ENCODE results near the gene XYLB. TPM values are rescaled to one million over a fixed set of nuclear protein-coding genes. Genes with fewer than 3 reads are reported as not detected.
"Not testable (repeated sequence)": the region's sequence is repeated elsewhere in the genome, so short reads cannot be mapped to it uniquely, and the experiment has no call there.

XYLB gene
- polyA plus RNA-seq, 3 donors = 8.8 to 10.4 (median 8.8) TPM

DNA sequence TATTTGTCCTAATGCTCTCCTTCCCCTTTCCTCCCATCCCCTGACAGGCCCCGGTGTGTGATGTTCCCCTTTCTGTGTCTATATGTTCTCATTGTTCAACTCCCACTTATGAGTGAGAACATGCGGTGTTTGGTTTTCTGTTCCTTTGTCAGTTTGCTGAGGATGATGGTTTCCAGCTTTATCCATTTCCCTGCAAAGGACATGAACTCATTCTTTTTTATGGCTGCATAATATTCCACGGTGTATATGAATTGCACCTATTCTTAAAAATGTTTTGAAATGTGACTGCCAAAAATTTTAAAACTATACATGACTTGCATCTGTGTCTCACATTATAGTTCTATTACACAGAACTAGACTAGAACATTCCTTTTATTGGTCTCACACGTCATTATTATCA lies 25.9 kb upstream of the XYLB start:
- DNase-seq (ENCODE audit: low read depth in 3 of 3, low spot score in 2 of 3) = not testable (repeated sequence)

DNA sequence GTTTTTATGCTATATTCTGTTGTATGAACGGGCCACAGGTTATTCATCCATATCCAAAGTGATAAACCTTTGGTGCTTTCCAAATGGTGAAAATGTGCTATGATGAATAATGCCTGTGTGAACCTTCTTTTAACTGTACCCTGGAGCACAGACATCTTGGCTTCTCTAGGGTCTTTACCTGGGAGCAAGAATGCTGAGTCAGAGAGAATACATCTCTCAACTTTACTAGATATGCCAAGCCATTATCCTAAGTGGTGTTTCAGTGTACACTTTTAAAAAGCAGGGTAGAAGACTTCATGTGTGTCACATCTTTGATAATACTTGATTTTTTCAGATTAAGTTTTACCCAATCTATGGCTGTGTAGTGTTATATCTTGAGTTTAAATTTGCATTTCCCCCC lies 23.5 kb upstream of the XYLB start:
- DNase-seq (ENCODE audit: low read depth in 3 of 3, low spot score in 2 of 3) = no peak

DNA sequence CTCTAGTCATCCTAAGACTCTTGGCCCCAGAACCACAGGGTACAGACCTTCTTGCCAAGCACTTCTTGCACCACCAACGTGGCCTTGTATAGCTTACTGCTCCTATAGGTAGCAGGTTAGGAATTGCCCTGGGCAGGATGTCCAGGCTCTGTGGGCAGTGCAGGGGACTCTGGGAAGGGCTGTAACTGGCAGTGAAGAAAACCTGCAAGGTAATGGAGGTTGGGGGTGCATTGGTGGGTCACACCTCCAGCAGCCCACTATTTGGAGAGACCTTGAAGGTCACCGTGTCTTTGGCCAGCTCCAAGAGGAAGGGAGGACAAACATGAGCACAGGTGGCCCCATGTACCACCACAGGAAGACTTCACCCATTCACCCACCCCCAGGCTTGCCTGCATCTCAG lies 21.3 kb upstream of the XYLB start:
- no peak for DNase-seq (ENCODE audit: low read depth in 3 of 3, low spot score in 2 of 3)

DNA sequence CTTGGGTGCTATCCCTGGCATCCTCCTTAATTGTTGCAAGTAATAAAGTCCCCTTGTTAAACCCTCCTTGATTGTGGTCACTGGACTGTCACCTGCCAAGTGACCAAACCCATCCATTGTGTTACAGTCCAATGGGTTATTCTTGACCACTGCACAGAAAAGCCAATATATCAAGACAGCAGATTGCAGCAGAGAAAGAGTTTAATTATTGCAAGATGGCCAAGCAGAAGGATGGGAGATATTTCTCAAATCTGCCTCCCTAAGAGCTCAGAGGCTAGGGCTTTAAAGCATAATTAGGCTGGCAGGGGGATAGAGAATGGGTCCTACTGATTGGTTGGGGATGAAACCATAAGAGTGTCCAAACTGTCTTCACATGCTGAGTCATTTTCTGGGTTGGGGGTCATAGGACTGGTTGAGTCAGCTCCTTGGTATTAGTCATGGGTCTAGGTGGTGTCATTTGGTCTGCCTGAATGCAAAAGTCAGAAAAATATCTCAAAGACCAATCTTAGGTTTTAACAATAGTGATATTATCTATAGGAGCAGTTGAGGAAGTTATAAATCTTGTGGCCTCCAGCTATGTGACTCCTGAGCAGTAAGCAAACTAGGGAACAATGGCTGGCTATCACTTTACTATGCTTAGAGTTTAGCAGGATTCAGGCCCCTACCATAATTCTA lies 19.1 kb upstream of the XYLB start:
- no peak for DNase-seq (ENCODE audit: low read depth in 3 of 3, low spot score in 2 of 3)

DNA sequence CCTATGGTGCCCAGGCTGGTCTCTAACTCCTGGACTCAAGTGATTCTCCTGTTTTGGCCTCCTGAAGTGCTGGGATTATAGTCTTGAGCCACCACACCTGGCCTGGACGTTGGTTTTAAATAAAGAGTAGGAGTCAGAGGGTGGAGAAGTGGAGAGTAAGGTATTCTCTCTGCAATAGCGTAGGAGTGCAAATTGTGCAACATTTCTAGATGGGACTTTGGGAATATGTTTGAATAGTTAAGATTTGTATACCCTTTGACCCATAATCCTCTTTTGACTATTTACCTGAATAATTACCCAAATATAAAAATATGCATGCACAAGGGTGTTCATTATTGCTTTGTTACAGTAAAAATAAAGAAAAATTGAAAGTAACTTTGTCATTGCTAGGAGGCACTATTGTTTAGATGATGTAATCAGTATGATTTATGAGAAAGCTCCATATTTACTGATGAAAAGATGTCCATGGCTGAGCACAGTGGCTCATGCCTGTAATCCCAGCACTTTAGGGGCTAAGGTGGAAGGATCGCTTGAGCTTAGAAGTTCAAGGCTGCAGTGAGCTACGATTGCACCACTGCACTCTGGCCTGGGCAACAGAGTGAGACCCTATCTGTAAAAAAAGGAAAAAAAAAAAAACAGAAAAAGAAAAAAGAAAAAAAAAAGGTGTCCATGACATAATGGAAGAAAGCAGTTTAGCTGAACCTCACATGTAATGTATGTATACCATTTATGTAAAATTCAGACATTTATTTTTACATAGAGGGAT lies 15.1 kb upstream of the XYLB start:
- no peak for DNase-seq (ENCODE audit: low read depth in 3 of 3, low spot score in 2 of 3)

GRCh38 chr3:38332201-38332600 lies 14.4 kb upstream of the XYLB start:
- DNase-seq (ENCODE audit: low read depth in 3 of 3, low spot score in 2 of 3) = no peak

- DNase-seq (ENCODE audit: low read depth in 3 of 3, low spot score in 2 of 3) = no peak
Measured at GRCh38 chr3:38334142-38335055, 12.2 kb upstream of the XYLB start.

DNA sequence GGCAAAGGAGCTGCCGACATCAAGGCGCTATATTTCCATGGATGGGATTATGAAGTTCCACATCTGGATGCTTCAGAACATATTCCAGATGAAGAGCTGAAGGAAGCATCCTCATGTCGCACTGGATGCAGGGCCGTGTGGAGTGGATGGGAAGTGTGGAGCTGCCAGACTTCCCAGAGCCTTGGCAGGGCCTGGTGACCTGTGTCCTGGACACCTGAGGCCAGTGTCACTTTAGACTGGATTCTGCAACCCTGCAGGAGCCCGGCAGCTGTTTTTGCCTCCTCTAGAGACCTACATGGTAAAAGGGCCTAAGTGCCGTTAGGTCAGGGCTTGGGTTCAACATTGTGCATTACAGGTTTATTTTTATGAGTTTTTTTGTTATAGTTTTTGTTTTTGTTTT lies 11.3 kb upstream of the XYLB start:
- no peak for DNase-seq (ENCODE audit: low read depth in 3 of 3, low spot score in 2 of 3)

DNA sequence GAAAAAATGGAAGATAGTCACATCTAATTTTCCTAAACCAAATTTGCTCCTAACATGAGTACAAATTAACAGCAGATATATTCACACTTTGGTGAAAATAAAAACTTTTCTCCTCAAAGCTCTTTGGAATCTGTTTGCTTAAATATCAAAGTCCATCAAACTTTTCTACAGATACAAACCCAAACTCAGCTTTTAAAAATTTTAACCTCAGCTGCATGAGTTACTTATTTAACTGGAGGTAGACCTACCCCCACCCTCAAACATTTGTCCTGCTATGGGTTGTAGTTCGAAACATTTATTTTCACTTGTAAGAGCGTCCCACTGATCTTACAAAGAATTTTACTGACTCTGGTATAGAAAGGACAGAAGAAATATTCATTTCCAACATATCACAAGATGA lies 8.9 kb upstream of the XYLB start:
- DNase-seq (ENCODE audit: low read depth in 3 of 3, low spot score in 2 of 3) = no peak

DNA sequence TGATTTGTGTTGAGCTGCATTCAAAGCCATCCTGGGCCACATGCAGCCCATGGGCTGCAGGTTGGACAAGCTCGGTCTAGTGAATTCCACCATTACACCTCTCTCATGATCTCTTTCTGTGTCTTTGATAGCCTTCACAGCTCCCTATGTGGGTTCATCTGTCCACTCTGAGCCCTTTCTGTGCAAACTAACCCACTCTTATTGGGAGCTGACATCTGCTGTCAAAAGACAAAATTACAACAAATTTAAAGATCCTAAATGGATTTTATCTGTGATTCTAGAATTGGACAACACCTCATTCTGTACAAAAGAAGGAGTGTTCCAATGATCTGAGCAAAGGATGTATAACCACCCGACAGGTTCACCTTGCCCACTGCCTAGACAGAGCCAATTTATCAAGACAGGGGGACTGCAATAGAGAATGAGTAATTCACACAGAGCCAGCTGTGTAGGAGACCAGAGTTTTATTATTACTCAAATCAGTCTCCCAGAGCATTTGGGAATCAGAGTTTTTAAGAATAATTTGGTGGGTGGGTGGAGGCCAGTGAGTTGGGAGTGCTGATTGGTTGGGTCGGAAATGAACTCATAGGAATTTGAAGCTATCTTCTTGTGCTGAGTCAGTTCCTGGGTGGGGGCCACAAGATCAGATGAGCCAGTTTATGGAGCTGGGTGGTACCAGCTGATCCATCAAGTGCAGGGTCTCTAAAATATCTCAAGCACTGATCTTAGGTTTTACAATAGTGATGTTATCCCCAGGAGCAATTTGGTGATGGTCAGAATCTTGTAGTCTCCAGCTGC lies 2.6 kb upstream of the XYLB start:
- DNase-seq (ENCODE audit: low read depth in 3 of 3, low spot score in 2 of 3) = no peak

GRCh38 chr3:38345879-38346586 lies 552 bp upstream of the XYLB start:
- DNase-seq (ENCODE audit: low read depth in 3 of 3, low spot score in 2 of 3) = no peak

DNA sequence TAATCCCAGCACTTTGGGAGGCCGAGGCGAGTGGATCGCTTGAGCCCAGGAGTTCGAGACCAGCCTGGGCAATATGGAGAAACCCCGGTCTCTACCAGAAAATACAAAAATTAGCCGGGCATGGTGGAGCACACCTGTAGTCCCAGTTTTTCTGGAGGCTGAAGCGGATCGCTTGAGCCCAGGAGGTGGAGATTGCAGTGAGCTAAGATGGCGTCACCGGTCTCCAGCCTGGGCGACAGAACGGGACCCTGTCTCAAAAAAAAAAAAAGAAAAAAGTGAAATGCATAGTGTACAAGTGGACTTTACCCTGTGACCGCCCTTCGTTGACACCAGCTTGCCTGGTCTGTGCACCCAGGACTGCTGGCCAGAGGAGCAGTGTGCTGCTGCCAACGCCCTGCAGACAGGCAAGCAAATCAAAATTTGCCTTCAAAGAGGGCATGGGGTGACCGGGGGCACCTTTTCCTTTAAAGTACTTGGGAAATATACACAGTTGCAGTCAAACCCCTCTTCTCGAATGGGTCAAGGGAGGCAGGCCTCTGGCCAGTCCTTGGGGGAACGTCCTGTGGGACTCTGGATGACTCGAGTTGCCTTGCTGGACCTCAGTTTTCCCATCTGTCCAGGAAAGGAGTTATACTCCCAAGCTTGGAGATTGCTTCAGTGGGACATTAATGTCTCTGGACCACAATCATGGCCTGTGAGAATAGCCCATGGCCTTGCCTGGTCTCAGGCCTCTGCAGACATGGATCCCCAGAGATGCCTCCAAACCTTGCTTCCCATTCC lies 1.0 kb downstream of the XYLB start:
- no peak for DNase-seq (ENCODE audit: low read depth in 3 of 3, low spot score in 2 of 3)

GRCh38 chr3:38348903-38349302 lies 2.3 kb downstream of the XYLB start:
- no peak for DNase-seq (ENCODE audit: low read depth in 3 of 3, low spot score in 2 of 3)

DNA sequence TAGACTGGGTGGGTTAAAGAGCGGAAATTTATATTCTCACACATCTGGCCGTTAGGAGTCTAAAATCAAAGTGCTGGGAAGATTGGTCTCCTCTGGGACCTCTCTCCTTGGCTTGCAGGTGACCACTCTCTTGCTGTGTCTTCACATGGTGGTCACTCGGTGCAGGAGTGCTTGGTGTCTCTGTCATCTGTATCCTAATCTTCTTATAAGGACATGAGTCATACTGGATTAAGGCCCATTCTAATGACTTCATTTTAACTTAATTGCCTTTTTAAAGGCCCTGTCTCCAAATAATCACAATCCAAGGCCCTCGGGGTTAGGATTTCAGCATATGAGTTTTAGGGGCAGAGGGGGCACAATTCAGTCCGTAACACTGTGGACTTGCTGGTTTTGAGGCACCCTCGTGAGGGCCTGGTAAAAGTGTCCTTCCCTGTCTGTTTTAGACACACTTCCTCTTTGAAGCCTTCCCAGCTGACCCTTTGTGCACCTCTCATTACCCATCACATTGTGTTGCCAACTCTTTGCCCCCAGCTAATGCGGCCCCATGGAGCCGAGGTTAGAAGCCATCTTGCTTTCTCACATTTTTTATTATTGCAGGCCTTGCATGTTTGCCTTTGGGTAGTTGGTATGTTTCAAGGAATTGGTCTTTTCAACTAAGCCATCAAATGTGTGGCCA lies 3.2 kb downstream of the XYLB start:
- no peak for DNase-seq (ENCODE audit: low read depth in 3 of 3, low spot score in 2 of 3)

DNA sequence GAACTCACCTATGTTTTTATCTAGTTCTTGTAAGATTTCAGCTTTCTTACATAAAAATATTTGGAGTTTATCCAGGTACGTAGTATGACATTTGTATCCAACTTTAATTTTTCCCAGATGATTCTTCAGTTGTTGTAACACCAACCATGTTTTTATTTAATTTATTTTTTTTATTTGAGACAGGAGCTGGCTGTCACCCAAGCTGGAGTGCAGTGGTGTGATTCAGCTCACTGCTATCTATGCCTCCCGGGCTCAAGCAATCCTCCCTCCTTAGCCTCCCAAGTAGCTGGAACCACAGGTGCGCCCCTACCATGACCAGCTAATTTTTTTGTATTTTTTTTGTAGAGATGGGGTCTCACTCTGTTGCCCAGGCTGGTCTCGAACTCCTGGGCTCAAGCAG lies 6.6 kb downstream of the XYLB start:
- DNase-seq (ENCODE audit: low read depth in 3 of 3, low spot score in 2 of 3) = no peak

DNA sequence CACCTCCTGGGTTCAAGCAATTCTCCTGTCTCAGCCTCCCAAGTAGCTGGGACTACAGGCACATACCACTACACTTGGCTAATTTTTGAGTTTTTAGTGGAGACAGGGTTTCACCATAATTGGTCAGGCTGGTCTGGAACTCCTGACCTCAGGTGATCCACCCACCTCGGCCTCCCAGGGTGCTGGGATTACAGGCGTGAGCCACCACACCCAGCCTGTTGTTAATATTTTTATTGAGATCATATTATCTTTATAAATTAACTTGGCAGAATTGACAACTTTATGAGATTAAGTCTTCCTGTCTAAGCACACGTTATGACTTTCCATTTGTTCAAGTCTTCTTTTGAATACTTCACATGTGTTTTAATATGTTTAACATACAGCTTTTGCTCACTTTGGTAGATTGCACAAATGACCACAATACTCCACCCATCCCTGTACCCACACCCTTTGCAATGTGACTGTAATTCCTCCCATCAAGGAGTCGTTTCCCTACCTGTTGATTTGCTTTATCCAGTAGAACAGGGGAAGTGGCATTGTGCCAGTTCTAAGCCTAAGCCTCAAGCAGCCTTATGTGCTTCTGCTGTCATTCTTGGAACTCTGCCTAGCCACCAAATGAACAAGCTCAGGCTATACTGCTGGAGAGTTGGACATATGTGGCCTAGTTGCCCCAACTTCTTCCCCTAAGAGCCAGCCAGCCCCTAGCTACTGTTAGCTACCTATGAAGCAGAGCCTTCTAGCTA lies 8.2 kb downstream of the XYLB start:
- no peak for DNase-seq (ENCODE audit: low read depth in 3 of 3, low spot score in 2 of 3)

GRCh38 chr3:38359038-38359437 lies 12.5 kb downstream of the XYLB start:
- no peak for DNase-seq (ENCODE audit: low read depth in 3 of 3, low spot score in 2 of 3)

- no peak for DNase-seq (ENCODE audit: low read depth in 3 of 3, low spot score in 2 of 3)
Measured at GRCh38 chr3:38360345-38360744, 13.8 kb downstream of the XYLB start.

Data from right renal cortex interstitium (tissue), 3 donors.